Uterus (tissue), 4 donors: ENCODE results near the gene ZNF467. TPM values are rescaled to one million over a fixed set of nuclear protein-coding genes. Genes with fewer than 3 reads are reported as not detected.

Source experiments
- DNase-seq, 2 donors: peaks; one replicate each; pipeline ENCODE4 v3.0.0-alpha.2; 2019 to 2020
- H3K27ac ChIP-seq, 2 donors: fragments of 200-600 bp; sonication (generic); 1 replicate in 1 of 2; 2 replicates in 1 of 2; pipeline ENCODE4 v1.5.1; 2016 to 2018
- H3K27me3 ChIP-seq, 2 donors: fragments of 200-600 bp; sonication (generic); one replicate each; pipeline ENCODE4 v1.5.1; 2018 to 2019; ENCODE audit warnings: control low read depth in 1 of 2
- H3K36me3 ChIP-seq, 2 donors: fragments of 200-600 bp; sonication (generic); one replicate each; pipeline ENCODE4 v1.5.1; 2019; ENCODE audit warnings: control low read depth in 1 of 2
- H3K4me1 ChIP-seq, 2 donors: fragments of 200-600 bp; sonication (generic); one replicate each; pipeline ENCODE4 v1.5.1; 2018 to 2019; ENCODE audit warnings: control low read depth in 1 of 2
- H3K4me3 ChIP-seq, 2 donors: fragments of 200-600 bp; sonication (generic); 1 replicate in 1 of 2; 2 replicates in 1 of 2; pipeline ENCODE4 v1.5.1; 2018 to 2019; ENCODE audit warnings: mild to moderate bottlenecking in 1 of 2
- H3K9me3 ChIP-seq, 2 donors: fragments of 200-600 bp; sonication (generic); one replicate each; pipeline ENCODE4 v1.5.1; 2019; ENCODE audit warnings: control low read depth in 1 of 2
- POLR2A ChIP-seq, 2 donors: fragments of 450-650 bp; IDR thresholded peaks; one replicate each; pipeline ENCODE4 v1.6.1; 2016; ENCODE audit warnings: antibody characterized with exemption in 2 of 2, mild to moderate bottlenecking in 1 of 2, moderate library complexity in 1 of 2
- intact Hi-C: fragments of 100-400 bp; cut with DNase I; formaldehyde crosslinking; loops from one replicate; pipeline ENCODE4 v1.15.1; 2023; ENCODE audit warnings: low total_unique reads
- total RNA-seq, 4 donors: library from RNA; depleted of rRNA in 3 of 4; stranded (reverse); fragments of >200 nt in 3 of 4; gene quantifications; one replicate each; pipeline versions ENCODE4 v1.1.0 to v1.2.4, GENCODE V29; 2014 to 2023
- TF ChIP-seq, protein P1 (sequence below), 4 experiments: fragments of 200-600 bp in 2 of 4; fragments of 450-650 bp in 2 of 4; sonication (generic) in 2 of 4; IDR thresholded peaks; one replicate each; pipeline ENCODE4 v1.5.1; 2016 to 2019; ENCODE audit warnings: antibody characterized with exemption in 4 of 4, mild to moderate bottlenecking in 2 of 4, moderate library complexity in 1 of 4
- donor health status: DM: yes; HTN: yes; CAD: no.

The ZNF467 gene
- total RNA-seq, 4 donors from 2014 or later = 5.2 to 23.6 (median 14.3) TPM

- no peak overlapping the region for H3K27ac ChIP-seq
- no peak for DNase-seq
Observed at GRCh38 chr7:149816794-149817193, 43.4 kb upstream of the ZNF467 start.

DNA sequence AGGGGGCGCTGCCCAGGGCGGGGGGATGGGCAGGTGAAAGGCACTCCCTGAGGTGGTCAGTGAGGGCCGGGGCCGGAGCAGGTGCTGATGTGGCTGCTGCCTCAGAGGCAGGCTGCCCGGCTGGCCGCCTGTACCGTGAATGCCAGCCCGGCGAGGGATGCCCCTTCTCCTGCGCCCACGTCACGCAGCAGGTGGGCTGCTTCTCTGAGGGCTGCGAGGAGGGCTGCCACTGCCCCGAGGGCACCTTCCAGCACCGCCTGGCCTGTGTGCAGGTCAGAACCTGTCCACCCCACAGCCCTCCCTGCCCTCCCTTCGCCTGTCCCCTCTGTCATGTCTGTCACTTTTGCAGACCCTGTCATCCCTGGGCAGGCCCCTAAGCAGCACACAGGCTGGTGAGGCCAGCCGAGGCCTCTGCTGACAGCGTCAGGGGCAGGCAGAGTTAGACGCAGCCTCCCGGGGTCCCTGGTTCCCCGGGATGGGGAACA, 42.9 kb upstream of the ZNF467 start:
- H3K4me3 ChIP-seq = no peak overlapping the region
- no peaks in the 10 kb centered on the region for H3K9me3 ChIP-seq
- DNase-seq = no peak
- TF ChIP-seq, protein P1, sequence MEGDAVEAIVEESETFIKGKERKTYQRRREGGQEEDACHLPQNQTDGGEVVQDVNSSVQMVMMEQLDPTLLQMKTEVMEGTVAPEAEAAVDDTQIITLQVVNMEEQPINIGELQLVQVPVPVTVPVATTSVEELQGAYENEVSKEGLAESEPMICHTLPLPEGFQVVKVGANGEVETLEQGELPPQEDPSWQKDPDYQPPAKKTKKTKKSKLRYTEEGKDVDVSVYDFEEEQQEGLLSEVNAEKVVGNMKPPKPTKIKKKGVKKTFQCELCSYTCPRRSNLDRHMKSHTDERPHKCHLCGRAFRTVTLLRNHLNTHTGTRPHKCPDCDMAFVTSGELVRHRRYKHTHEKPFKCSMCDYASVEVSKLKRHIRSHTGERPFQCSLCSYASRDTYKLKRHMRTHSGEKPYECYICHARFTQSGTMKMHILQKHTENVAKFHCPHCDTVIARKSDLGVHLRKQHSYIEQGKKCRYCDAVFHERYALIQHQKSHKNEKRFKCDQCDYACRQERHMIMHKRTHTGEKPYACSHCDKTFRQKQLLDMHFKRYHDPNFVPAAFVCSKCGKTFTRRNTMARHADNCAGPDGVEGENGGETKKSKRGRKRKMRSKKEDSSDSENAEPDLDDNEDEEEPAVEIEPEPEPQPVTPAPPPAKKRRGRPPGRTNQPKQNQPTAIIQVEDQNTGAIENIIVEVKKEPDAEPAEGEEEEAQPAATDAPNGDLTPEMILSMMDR (IDR thresholded peaks at IDR 0.05) = no peak
- TF ChIP-seq POLR2A (IDR thresholded peaks at IDR 0.05) = no peak
- H3K27me3 ChIP-seq = no peaks in the 10 kb centered on the region
- intact Hi-C loops = no loop called here
- no peaks in the 10 kb centered on the region for H3K36me3 ChIP-seq
- H3K27ac ChIP-seq = no peak overlapping the region
- H3K4me1 ChIP-seq = no peaks in the 10 kb centered on the region

More at GRCh38 chr7:149816794-149817193, 43.4 kb upstream of the ZNF467 start:
- TF ChIP-seq POLR2A (IDR thresholded peaks at IDR 0.05) = no peak
- TF ChIP-seq, protein P1 (IDR thresholded peaks at IDR 0.05) = no peak
- Histone ChIP-seq H3K4me1 (no peaks in the 10 kb centered on the region), H3K4me3 (no peak overlapping the region), H3K27me3 (no peaks in the 10 kb centered on the region), H3K9me3 (no peaks in the 10 kb centered on the region), H3K36me3 (no peaks in the 10 kb centered on the region)
- intact Hi-C loops = no loop called here

GRCh38 chr7:149815661-149816266, 42.4 kb upstream of the ZNF467 start:
- no peak overlapping the region for H3K27ac ChIP-seq
- no peaks in the 10 kb centered on the region for H3K4me1 ChIP-seq
- intact Hi-C loops = no loop called here
- DNase-seq = no peak
- H3K27me3 ChIP-seq = no peaks in the 10 kb centered on the region
- no peaks in the 10 kb centered on the region for H3K9me3 ChIP-seq
- TF ChIP-seq, protein P1 (IDR thresholded peaks at IDR 0.05) = no peak
- no peak for TF ChIP-seq POLR2A (IDR thresholded peaks at IDR 0.05)
- H3K36me3 ChIP-seq = no peaks in the 10 kb centered on the region
- H3K4me3 ChIP-seq = no peak overlapping the region

GRCh38 chr7:149815121-149815520, 41.7 kb upstream of the ZNF467 start:
- DNase-seq = no peak
- H3K27me3 ChIP-seq = no peaks in the 10 kb centered on the region
- intact Hi-C loops = no loop called here
- H3K4me1 ChIP-seq = no peaks in the 10 kb centered on the region
- H3K36me3 ChIP-seq = no peaks in the 10 kb centered on the region
- no peaks in the 10 kb centered on the region for H3K9me3 ChIP-seq
- H3K4me3 ChIP-seq = no peak overlapping the region
- H3K27ac ChIP-seq = no peak overlapping the region
- no peak for TF ChIP-seq POLR2A (IDR thresholded peaks at IDR 0.05)
- TF ChIP-seq, protein P1 (IDR thresholded peaks at IDR 0.05) = no peak

- H3K36me3 ChIP-seq = no peaks in the 10 kb centered on the region
- no peaks in the 10 kb centered on the region for H3K9me3 ChIP-seq
- no peak for DNase-seq
- intact Hi-C loops = no loop called here
- no peak for TF ChIP-seq POLR2A (IDR thresholded peaks at IDR 0.05)
- TF ChIP-seq, protein P1 (IDR thresholded peaks at IDR 0.05) = no peak
- no peaks in the 10 kb centered on the region for H3K4me1 ChIP-seq
- no peaks in the 10 kb centered on the region for H3K27me3 ChIP-seq
- no peak overlapping the region for H3K27ac ChIP-seq
- H3K4me3 ChIP-seq = no peak overlapping the region
Observed at GRCh38 chr7:149814494-149814893, 41.1 kb upstream of the ZNF467 start.
